Neural cell (in vitro differentiated cells): ENCODE results near the gene FGD5. TPM values are rescaled to one million over a fixed set of nuclear protein-coding genes. Genes with fewer than 3 reads are reported as not detected.

Experiments
- H2AFZ ChIP-seq: fragments of 200-600, 300-800 bp; sonication (generic), shearing (Covaris generic); 2 replicates; pipeline ENCODE4 v1.6.0; 2014; ENCODE audit warnings: low read depth, mild to moderate bottlenecking, antibody characterized with exemption, low read length, moderate library complexity
- H3F3A ChIP-seq: fragments of 200-600 bp; shearing (Covaris generic); 2 replicates; pipeline ENCODE4 v1.6.1; 2016; ENCODE audit warnings: mild to moderate bottlenecking, moderate library complexity, mixed read lengths, antibody characterized with exemption, low read length; ENCODE audit not compliant: insufficient read depth, poor library complexity, severe bottlenecking
- H3K27ac ChIP-seq: fragments of 200-600, 300-800 bp; sonication (generic), shearing (Covaris generic); 2 replicates; pipeline ENCODE4 v1.5.1; 2014; ENCODE audit warnings: mild to moderate bottlenecking, low read length, moderate library complexity
- H3K27me3 ChIP-seq: fragments of 300-800, 200-600 bp; sonication (generic), shearing (Covaris generic); 2 replicates; pipeline ENCODE4 v1.6.0; 2014; ENCODE audit warnings: mild to moderate bottlenecking, low read depth, low read length, moderate library complexity; ENCODE audit not compliant: insufficient read depth
- H3K36me3 ChIP-seq: fragments of 300-800, 200-600 bp; sonication (generic), shearing (Covaris generic); 2 replicates; pipeline ENCODE4 v1.5.1; 2014; ENCODE audit warnings: mild to moderate bottlenecking, antibody characterized with exemption, low read length, moderate library complexity; ENCODE audit not compliant: insufficient read depth
- H3K4me2 ChIP-seq: fragments of 300-800, 200-600 bp; sonication (generic), shearing (Covaris generic); 2 replicates; pipeline ENCODE4 v1.6.0; 2014; ENCODE audit warnings: mild to moderate bottlenecking, low read length
- H3K4me3 ChIP-seq: fragments of 300-800, 200-600 bp; sonication (generic), shearing (Covaris generic); 2 replicates; pipeline ENCODE4 v1.5.1; 2014; ENCODE audit warnings: mild to moderate bottlenecking, low read length, moderate library complexity
- H3K79me2 ChIP-seq: fragments of 200-600 bp; shearing (Covaris generic); replicated peaks from 2 replicates; pipeline ENCODE4 v1.6.0; 2014; ENCODE audit warnings: mild to moderate bottlenecking, low read length, moderate library complexity; ENCODE audit not compliant: insufficient read depth
- H3K9ac ChIP-seq: fragments of 300-800, 200-600 bp; sonication (generic), shearing (Covaris generic); 2 replicates; pipeline ENCODE4 v1.6.1; 2016; ENCODE audit warnings: mild to moderate bottlenecking, low read length, mixed read lengths
- H3K9me2 ChIP-seq: fragments of 200-600 bp; shearing (Covaris generic); 2 replicates; pipeline ENCODE4 v1.6.1; 2016; ENCODE audit warnings: mild to moderate bottlenecking, low read length, mixed read lengths; ENCODE audit not compliant: insufficient read depth
- H3K9me3 ChIP-seq: fragments of 200-600, 300-800 bp; sonication (generic), shearing (Covaris generic); 2 replicates; pipeline ENCODE4 v1.6.1; 2016; ENCODE audit warnings: mild to moderate bottlenecking, mixed run types, low read length, moderate library complexity, mixed read lengths
- H4K20me1 ChIP-seq: fragments of 200-600 bp; shearing (Covaris generic); 2 replicates; pipeline ENCODE4 v1.6.1; 2016; ENCODE audit warnings: mild to moderate bottlenecking, mixed run types; ENCODE audit not compliant: insufficient read depth
- CTCF ChIP-seq: fragments of 450-650 bp; IDR thresholded peaks from 2 replicates; pipeline ENCODE4 v1.5.1; 2014; ENCODE audit warnings: antibody characterized with exemption, mild to moderate bottlenecking, moderate library complexity; ENCODE audit not compliant: poor library complexity, severe bottlenecking
- EP300 ChIP-seq: fragments of 450-650 bp; conservative IDR thresholded peaks from 2 replicates; pipeline ENCODE4 v1.6.1; 2014; ENCODE audit warnings: antibody characterized with exemption, mild to moderate bottlenecking, moderate library complexity; ENCODE audit not compliant: poor library complexity, severe bottlenecking
- EZH2 ChIP-seq: fragments of 200-600, 300-800 bp; shearing (Covaris generic), sonication (generic); IDR thresholded peaks from 2 replicates; pipeline ENCODE4 v1.6.1; 2014; ENCODE audit warnings: antibody characterized with exemption, low read length, borderline replicate concordance, mild to moderate bottlenecking; ENCODE audit not compliant: insufficient read depth, poor library complexity, severe bottlenecking
- MXI1 ChIP-seq: fragments of 450-650 bp; conservative IDR thresholded peaks from 2 replicates; pipeline ENCODE4 v1.6.1; 2014; ENCODE audit warnings: antibody characterized with exemption, mild to moderate bottlenecking; ENCODE audit not compliant: poor library complexity, severe bottlenecking
- POLR2AphosphoS5 ChIP-seq: IDR thresholded peaks from 2 replicates; pipeline ENCODE4 v1.6.1; 2012
- RAD21 ChIP-seq: fragments of 450-650 bp; conservative IDR thresholded peaks from 2 replicates; pipeline ENCODE4 v1.6.1; 2014; ENCODE audit warnings: antibody characterized with exemption, mild to moderate bottlenecking, moderate library complexity
- REST ChIP-seq: IDR thresholded peaks from 2 replicates; pipeline ENCODE4 v1.6.1; 2012; ENCODE audit warnings: borderline replicate concordance
- SMC3 ChIP-seq: fragments of 450-650 bp; conservative IDR thresholded peaks from 2 replicates; pipeline ENCODE4 v1.6.1; 2014; ENCODE audit warnings: antibody characterized with exemption, mild to moderate bottlenecking, moderate library complexity; ENCODE audit not compliant: poor library complexity
- TAF1 ChIP-seq: IDR thresholded peaks from 2 replicates; pipeline ENCODE4 v1.6.1; 2012; ENCODE audit warnings: low read depth
- polyA plus RNA-seq: library from polyadenylated mRNA; depleted of rRNA; stranded (reverse); fragments of >200 nt; gene quantifications from 2 replicates; pipeline ENCODE4 v1.2.3, GENCODE V29; 2014

Gene FGD5
- polyA plus RNA-seq, 1 donor from 2014 or later: not detected

GRCh38 chr3:14875411-14876175, 56.8 kb downstream of the FGD5 start:
- Histone ChIP-seq H3K36me3 (no peaks in the 10 kb centered on the region), H3K79me2 (no peaks in the 10 kb centered on the region), H3K4me2 (no peak overlapping the region), H3K9ac (no peak overlapping the region), H3K27me3 (no peaks in the 10 kb centered on the region), H3K9me2 (no peaks in the 10 kb centered on the region), H3F3A (no peaks in the 10 kb centered on the region), H3K27ac (no peak overlapping the region), H3K4me3 (no peak overlapping the region), H3K9me3 (no peaks in the 10 kb centered on the region), H4K20me1 (no peaks in the 10 kb centered on the region), H2AFZ (no peak overlapping the region)
- TF ChIP-seq SMC3: no peak
- TF ChIP-seq REST: no peak
- no peak for TF ChIP-seq EZH2
- no peak for TF ChIP-seq POLR2AphosphoS5
- no peak for TF ChIP-seq CTCF
- TF ChIP-seq EP300: no peak
- no peak for TF ChIP-seq MXI1
- no peak for TF ChIP-seq TAF1

- Histone ChIP-seq H3K4me3 (no peak overlapping the region), H3K79me2 (no peaks in the 10 kb centered on the region), H2AFZ (no peak overlapping the region), H3K4me2 (no peak overlapping the region), H3F3A (no peaks in the 10 kb centered on the region), H4K20me1 (no peaks in the 10 kb centered on the region), H3K9ac (no peak overlapping the region), H3K9me2 (no peaks in the 10 kb centered on the region), H3K36me3 (no peaks in the 10 kb centered on the region), H3K9me3 (no peaks in the 10 kb centered on the region), H3K27me3 (no peaks in the 10 kb centered on the region), H3K27ac (no peak overlapping the region)
- no peak for TF ChIP-seq EZH2
- no peak for TF ChIP-seq REST
- no peak for TF ChIP-seq SMC3
- no peak for TF ChIP-seq MXI1
- TF ChIP-seq CTCF: no peak
- TF ChIP-seq TAF1: no peak
- TF ChIP-seq POLR2AphosphoS5: no peak
- no peak for TF ChIP-seq RAD21
- TF ChIP-seq EP300: no peak
Observed at GRCh38 chr3:14876921-14877333, 58.2 kb downstream of the FGD5 start.
